Neural progenitor cell (in vitro differentiated cells): ENCODE results near the gene CFAP20DC.

ENCODE experiments used
- CTCF ChIP-seq: fragments of 200-600 bp; sonication (generic); IDR thresholded peaks from 2 replicates; pipeline ENCODE4 v1.5.1; 2017; ENCODE audit warnings: antibody characterized with exemption, mild to moderate bottlenecking
- EZH2 ChIP-seq: fragments of 200-600 bp; sonication (generic); IDR thresholded peaks from 2 replicates; pipeline ENCODE4 v1.6.1; 2017; ENCODE audit warnings: antibody characterized with exemption, mild to moderate bottlenecking, moderate library complexity

GRCh38 chr3:58793938-58794337 lies 255.9 kb downstream of the CFAP20DC start:
- TF ChIP-seq CTCF (no peak), EZH2 (no peak)
